Inferior parietal cortex (tissue), 1 donor: ENCODE results near the gene SLC8A2.

ENCODE experiments used
- DNase-seq: peaks from one replicate; pipeline ENCODE4 v3.0.0-alpha.2; 2016; ENCODE audit errors: extremely low spot score

Gene SLC8A2

GRCh38 chr19:47503130-47503825 lies 31.6 kb upstream of the SLC8A2 start:
- DNase-seq: no peak

- DNase-seq: no peak
Observed at GRCh38 chr19:47499863-47500830, 28.5 kb upstream of the SLC8A2 start.

- no peak for DNase-seq
Observed at GRCh38 chr19:47499371-47499770, 27.7 kb upstream of the SLC8A2 start.

DNA sequence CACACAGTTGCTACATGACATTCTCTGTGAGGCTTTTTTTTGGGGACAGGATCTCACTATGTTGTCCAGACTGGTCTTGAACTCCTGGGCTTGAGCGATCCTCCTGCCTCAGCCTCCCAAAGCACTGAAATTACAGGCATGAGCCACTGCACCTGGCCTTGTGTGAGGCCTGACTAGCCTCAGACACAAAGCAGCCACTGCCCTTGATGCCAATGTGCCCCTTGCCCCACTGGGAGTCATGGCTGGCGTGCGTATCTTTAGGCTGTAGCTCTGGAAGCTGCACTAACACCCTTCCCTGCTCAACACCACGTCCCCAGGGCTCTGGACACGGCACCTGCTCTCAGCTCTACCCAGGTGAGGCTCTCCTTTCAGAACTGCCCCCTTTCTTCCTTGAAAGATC lies 26.9 kb upstream of the SLC8A2 start:
- no peak for DNase-seq

GRCh38 chr19:47497821-47498520 lies 26.3 kb upstream of the SLC8A2 start:
- no peak for DNase-seq

- no peak for DNase-seq
Observed at GRCh38 chr19:47497050-47497766, 25.5 kb upstream of the SLC8A2 start.

DNA sequence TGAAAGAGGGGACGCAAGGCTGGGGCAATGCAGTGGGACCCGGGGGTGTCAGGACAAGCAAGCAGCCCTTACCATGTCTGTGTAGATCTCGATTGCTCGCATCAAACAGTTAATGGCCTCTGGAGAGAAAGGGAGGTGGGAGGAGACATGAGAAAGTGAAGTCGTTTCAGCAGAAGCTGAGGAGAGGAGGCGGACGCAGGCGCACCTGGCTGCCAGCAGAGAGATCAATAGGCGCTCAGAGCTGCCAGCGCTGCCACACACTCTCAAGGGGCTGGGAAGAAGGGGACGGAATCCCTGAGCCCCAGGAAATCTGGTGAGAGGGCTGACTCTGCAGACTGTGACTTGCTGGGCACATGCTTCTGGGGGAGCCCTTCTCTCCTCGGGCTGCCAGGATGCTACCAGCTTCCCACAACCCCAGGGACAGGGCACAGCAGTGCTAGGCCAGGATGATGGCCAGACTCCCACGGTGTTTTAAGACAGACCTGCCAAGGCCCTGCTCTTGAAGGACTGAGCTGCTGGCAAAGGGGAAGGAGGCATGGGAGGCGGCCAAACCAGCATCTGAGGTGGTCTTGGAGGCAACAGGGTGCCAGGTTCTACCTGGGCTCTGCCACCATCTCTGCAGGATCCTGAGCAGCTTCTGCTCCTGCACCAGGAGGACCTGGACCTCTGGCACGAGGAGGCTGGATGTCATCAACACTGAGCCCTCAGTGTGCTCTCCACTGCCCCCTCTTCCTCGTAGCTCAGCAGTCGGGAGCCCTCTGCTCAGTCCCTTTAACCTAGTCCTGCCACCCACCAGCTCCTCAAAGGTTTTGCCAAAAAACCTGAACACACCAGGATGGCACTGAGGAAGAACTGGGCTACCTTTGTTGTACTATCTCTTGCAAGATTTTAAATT lies 24.0 kb upstream of the SLC8A2 start:
- no peak for DNase-seq

- DNase-seq: no peak
Observed at GRCh38 chr19:47494729-47495128, 23.0 kb upstream of the SLC8A2 start.

DNA sequence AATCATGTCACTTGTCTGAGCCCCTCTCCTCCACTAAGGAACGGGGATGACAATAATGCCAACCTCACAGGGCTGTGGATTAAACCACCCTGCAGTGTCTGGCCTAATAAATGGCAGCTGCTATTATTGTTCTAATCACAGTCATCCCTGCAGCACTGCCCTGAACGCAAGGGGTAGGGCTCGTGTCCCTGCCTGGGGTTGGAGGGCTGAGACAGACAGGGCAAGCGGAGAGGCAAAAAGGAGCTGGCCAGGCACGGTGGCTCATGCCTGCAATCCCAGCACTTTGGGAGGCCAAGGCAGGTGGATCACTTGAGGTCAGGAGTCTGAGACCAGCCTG lies 22.5 kb upstream of the SLC8A2 start:
- DNase-seq: no peak

GRCh38 chr19:47493378-47494210 lies 21.9 kb upstream of the SLC8A2 start:
- no peak for DNase-seq

GRCh38 chr19:47492571-47493377 lies 21.1 kb upstream of the SLC8A2 start:
- DNase-seq: no peak

- no peak for DNase-seq
Observed at GRCh38 chr19:47492137-47492533, 20.4 kb upstream of the SLC8A2 start.

- DNase-seq: no peak
Observed at GRCh38 chr19:47491358-47492136, 19.9 kb upstream of the SLC8A2 start.

- DNase-seq: no peak
Observed at GRCh38 chr19:47490847-47491246, 19.2 kb upstream of the SLC8A2 start.

DNA sequence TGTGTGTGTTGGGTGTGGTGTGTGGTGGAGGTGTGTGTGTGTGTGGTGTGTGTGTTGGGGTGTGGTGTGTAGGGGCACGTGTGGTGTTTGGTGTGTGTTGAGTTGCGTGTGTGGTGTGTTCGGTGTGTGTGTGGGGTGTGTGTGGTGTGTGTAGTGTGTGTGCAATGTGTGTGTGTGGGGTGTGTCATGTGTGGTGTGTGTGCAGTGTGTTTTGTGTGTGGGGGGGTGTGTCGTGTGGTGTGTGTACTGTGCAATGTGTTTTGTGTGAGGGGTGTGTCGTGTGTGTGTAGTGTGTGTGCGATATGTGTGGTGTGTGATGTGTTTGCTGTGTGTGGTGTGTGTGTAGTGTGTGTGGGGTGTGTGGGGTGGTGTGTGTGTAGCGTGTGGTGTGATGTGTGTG lies 18.3 kb upstream of the SLC8A2 start:
- DNase-seq: no peak

- no peak for DNase-seq
Observed at GRCh38 chr19:47489072-47489914, 17.6 kb upstream of the SLC8A2 start.
